ENCODE measurements around the gene NBEA.

Gene NBEA

DNA sequence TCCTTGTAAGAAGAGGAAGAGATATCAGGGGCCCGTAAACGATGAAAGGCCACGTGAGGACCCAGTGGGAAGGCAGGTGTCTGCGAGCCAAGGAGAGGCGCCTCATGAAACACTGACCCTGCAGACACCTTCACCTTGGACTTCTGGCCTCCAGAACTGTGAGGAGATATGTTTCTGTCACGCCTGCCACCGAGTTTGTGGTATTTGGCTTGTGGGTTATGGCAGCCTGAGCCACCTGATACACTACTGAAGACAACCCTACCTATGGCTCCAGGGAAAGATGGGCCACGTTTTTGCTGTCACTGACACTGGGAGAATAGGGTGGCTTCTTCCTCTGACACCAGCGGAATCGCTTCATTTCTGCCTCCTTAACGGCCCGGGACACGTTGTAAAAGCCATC lies 752.0 kb downstream of the NBEA start:
- TF ChIP-seq, protein P1, sequence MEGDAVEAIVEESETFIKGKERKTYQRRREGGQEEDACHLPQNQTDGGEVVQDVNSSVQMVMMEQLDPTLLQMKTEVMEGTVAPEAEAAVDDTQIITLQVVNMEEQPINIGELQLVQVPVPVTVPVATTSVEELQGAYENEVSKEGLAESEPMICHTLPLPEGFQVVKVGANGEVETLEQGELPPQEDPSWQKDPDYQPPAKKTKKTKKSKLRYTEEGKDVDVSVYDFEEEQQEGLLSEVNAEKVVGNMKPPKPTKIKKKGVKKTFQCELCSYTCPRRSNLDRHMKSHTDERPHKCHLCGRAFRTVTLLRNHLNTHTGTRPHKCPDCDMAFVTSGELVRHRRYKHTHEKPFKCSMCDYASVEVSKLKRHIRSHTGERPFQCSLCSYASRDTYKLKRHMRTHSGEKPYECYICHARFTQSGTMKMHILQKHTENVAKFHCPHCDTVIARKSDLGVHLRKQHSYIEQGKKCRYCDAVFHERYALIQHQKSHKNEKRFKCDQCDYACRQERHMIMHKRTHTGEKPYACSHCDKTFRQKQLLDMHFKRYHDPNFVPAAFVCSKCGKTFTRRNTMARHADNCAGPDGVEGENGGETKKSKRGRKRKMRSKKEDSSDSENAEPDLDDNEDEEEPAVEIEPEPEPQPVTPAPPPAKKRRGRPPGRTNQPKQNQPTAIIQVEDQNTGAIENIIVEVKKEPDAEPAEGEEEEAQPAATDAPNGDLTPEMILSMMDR (IDR thresholded peaks at IDR 0.05; ENCODE audit: extremely low read depth, missing control alignments) = no peak
- no peak for DNase-seq (ENCODE audit: low spot score)

DNA sequence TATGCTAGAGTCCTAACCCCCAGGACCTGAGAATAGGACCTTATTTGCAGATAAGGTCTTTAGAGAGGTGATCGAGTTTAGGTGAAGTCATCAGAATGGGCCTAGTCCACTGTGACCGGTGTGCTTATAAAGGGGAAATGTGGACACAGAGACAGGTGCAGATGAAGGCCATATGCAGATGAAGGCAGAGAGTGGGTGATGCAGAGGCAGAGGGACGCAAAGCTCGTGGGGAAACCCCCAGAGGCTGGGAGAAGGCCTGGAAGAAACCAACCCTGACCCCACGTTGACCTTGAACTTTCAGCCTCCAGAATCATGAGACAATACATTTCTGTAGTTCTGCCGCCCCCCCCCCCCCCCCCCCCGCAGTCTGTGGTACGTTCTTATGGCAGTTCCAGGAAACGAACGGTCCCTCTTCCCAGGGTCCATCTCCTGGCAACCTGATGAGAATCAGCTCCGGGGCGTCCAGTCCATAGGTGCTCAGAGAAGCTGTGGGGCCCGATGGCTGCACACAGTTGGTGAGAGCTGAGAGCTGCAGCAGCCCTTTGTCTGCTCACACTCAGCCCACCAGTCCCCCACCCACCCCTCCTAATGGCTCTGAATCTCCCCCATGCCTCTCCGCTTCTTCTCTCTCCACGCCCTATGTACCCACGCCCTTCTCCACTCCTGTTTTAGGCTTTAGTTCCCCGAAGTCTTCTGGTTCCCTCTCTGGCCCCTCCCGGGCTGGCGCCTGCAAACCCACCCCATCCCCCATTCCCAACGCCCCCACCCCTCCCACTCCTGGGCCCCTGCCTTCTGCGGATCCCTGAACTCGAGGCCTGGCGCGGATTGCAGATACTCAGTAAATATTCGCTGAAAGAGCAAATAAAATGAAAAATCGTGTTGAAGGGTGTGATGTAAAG lies 752.7 kb downstream of the NBEA start:
- peak; percentile 10 for DNase-seq (ENCODE audit: low spot score)
- TF ChIP-seq, protein P1 (IDR thresholded peaks at IDR 0.05; ENCODE audit: extremely low read depth, missing control alignments) = no peak

DNA sequence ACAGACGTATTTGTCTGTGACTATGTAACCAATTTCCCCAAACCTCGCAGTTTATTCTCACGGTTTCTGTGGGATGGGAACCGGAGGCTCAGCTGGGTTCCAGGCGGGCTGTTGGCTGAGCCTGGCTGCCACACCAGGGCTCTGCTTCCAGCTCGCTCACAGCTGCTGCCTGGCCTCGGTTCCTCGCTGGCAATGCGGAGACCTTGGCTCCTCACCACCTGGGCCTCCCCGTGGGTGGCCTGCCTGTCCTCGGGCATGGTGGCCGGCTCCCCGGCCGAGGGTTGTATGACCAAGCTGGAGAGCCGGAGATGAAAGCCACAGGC lies 753.3 kb downstream of the NBEA start:
- TF ChIP-seq, protein P1 (IDR thresholded peaks at IDR 0.05; ENCODE audit: extremely low read depth, missing control alignments) = no peak
- no peak for DNase-seq (ENCODE audit: low spot score)

DNA sequence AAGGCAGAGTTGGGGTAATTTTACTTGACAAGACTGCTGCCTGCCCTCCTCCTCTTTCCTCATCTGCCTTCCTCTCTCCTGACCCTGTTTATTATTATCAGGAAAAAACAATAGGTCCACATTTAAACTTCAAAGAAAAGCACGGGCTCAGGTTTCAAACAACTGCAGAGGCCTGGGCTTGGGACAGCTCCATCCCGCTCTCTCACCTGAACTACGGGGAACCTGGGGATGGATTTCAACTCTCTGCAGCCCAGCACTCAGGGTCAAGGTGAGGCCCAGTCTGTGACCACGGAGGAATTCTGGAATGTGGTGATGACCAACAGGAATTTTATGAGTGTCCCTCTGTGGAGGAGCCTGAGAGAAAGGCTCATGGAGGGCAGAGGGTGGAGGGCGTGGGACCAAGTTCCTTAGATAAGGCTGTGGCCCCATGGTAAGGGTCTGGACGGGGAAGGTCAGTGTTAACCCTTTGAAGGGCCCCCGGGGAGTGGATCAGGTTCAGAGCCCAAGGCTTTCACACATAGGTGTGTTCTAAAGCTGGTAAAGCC lies 755.2 kb downstream of the NBEA start:
- TF ChIP-seq, protein P1 (IDR thresholded peaks at IDR 0.05; ENCODE audit: extremely low read depth, missing control alignments) = no peak
- no peak for DNase-seq (ENCODE audit: low spot score)

DNA sequence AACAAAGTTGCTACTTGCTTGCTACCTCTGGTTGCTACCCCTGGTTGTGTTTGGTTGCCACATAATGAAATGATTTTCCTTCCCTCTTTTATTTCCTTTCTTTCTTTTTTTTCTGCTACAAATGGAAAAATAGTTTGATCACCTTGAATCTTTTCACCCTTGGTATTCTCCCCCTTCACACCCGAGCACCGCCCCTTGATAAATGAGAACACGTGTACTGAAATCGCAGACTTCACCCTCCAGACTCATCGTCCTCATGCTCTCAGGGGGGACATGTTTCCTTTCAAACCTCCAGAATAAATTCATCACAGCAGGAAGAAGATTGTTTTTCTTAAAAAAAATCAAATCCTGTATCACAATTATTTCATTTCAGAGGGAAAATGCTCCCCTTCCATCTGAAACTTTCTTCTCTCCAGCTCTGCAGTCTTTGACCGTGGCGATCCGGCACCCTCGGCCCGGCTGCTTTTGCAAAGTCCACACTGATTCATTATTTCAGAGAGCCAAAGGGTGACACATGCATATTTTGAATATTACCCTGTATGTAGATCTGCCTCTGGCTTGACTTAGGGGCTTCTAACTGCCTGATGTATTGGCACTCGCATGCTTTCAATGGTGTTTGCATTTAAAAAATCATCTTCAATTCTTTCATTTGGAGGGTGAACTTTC lies 757.0 kb downstream of the NBEA start:
- no peak for DNase-seq (ENCODE audit: low spot score)
- TF ChIP-seq, protein P1 (IDR thresholded peaks at IDR 0.05; ENCODE audit: extremely low read depth, missing control alignments) = no peak

DNA sequence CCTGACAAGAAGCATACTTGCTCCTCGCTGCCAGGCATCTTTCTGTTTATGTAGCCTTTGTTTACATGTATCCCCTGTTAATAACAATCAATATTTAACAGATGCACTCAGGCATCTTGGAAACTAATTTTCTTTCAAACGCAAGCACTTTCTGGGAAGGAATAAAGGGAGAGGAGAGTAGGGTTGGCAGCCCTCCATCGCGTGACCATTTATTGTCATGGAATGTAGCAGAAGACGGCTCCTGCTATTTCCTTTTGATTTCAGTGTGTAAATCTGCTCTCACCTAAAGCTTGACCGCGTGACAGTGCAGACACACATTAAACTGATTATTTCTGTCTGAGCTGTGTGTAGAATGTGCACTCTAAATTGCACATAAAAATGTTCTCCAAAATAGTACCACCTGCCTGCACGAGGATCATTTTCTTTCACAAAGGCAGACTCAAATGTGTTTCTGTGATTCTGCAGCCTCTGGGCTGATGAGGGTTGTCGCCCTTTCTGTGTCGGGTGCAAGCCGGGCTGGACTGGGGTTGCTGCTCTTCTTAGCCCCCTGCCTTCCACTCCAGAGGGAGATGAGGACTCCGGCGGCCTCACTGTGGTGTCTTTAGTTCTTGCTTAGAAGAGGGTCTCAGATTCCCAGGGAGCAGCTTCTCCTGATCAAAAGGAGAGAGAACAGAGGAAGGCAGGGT lies 757.9 kb downstream of the NBEA start:
- TF ChIP-seq, protein P1 (IDR thresholded peaks at IDR 0.05; ENCODE audit: extremely low read depth, missing control alignments) = no peak
- DNase-seq (ENCODE audit: low spot score) = no peak

All from GM20000 (cell line).